ENCODE measurements around the gene ERVFRD-1. TPM values are rescaled to one million over a fixed set of nuclear protein-coding genes. Genes with fewer than 3 reads are reported as not detected.

The ERVFRD-1 gene
- total RNA-seq, 2 donors from 2014 or later: not detected

DNA sequence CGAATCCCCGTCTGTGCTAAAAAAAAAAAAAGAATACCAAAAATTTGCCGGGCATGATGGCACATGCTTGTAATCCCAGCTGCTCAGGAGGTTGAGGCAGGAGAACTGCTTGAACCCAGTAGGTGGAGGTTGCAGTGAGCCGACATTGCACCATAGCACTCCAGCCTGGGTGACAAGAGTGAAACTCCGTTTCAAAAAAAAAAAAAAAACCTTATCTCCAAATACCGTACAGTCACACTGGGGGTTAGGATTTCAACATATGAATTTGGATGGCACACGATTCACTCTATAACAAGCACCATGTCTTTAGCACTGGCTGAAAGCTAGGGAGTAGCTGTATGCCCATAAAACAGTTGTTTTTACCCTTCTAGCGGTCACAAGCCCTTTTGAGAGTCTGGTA is 14.0 kb downstream of the ERVFRD-1 start:
- H3K36me3 ChIP-seq: no peaks in the 10 kb centered on the region
- H3K4me1 ChIP-seq: peaks cover 0 to 16% of the 10 kb centered on the region in 2 donors
- no peaks in the 10 kb centered on the region for H3K27me3 ChIP-seq
- DNase-seq (ENCODE audit: low spot score): no peak
- no peak overlapping the region for H3K27ac ChIP-seq
- no peak overlapping the region for H3K4me3 ChIP-seq
- no peaks in the 10 kb centered on the region for H3K9me3 ChIP-seq
- TF ChIP-seq, protein P1, sequence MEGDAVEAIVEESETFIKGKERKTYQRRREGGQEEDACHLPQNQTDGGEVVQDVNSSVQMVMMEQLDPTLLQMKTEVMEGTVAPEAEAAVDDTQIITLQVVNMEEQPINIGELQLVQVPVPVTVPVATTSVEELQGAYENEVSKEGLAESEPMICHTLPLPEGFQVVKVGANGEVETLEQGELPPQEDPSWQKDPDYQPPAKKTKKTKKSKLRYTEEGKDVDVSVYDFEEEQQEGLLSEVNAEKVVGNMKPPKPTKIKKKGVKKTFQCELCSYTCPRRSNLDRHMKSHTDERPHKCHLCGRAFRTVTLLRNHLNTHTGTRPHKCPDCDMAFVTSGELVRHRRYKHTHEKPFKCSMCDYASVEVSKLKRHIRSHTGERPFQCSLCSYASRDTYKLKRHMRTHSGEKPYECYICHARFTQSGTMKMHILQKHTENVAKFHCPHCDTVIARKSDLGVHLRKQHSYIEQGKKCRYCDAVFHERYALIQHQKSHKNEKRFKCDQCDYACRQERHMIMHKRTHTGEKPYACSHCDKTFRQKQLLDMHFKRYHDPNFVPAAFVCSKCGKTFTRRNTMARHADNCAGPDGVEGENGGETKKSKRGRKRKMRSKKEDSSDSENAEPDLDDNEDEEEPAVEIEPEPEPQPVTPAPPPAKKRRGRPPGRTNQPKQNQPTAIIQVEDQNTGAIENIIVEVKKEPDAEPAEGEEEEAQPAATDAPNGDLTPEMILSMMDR (IDR thresholded peaks at IDR 0.05): no peak

DNA sequence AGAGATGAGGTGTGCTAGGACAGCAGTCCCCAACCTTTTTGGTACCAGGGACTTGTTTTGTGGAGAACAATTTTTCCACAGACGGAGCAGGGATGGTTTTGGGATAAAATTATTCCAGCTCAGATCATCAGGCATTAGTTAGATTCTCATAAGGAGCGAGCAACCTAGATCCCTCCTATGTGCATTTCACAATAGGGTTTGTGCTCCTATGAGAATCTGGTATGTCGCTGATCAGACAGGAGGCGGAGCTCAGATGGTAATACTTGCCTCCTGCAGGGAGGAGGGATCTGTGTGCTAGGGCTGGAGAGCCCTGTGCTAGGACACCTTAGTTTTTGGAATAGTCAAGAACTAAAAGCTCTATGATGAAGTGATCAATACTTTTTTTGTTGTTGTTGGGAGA is 15.4 kb downstream of the ERVFRD-1 start:
- DNase-seq (ENCODE audit: low spot score): no peak
- no peak overlapping the region for H3K4me3 ChIP-seq
- peaks cover 0 to 16% of the 10 kb centered on the region in 2 donors for H3K4me1 ChIP-seq
- no peaks in the 10 kb centered on the region for H3K36me3 ChIP-seq
- no peak overlapping the region for H3K27ac ChIP-seq
- no peaks in the 10 kb centered on the region for H3K27me3 ChIP-seq
- H3K9me3 ChIP-seq: no peaks in the 10 kb centered on the region
- TF ChIP-seq, protein P1 (IDR thresholded peaks at IDR 0.05): no peak

DNA sequence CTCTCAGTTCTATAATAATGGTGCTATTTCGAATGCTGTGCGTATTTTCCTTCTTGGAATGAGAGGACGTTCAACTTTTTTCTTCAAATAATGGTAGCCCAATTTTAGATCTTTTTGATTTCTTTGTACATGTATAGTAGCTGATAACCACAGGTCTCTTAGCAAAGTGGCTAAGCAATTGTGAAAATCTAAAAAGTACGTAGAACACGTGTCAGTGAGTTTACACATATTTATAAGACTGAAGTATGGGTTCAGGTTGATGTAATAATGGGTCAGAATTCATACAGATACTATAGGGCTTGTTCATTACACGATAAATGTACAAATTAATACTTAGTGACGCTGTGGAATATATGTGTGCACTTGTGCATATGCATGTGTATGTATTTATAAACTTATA is 16.6 kb downstream of the ERVFRD-1 start:
- Histone ChIP-seq H3K9me3 (no peaks in the 10 kb centered on the region), H3K27me3 (no peaks in the 10 kb centered on the region), H3K27ac (peak overlapping the region; percentile 97 to 98), H3K4me3 (peak overlapping the region; percentile 88 to 92), H3K4me1 (peaks cover 0 to 16% of the 10 kb centered on the region in 2 donors), H3K36me3 (no peaks in the 10 kb centered on the region)
- TF ChIP-seq, protein P1 (IDR thresholded peaks at IDR 0.05): no peak
- no peak for DNase-seq (ENCODE audit: low spot score)

DNA sequence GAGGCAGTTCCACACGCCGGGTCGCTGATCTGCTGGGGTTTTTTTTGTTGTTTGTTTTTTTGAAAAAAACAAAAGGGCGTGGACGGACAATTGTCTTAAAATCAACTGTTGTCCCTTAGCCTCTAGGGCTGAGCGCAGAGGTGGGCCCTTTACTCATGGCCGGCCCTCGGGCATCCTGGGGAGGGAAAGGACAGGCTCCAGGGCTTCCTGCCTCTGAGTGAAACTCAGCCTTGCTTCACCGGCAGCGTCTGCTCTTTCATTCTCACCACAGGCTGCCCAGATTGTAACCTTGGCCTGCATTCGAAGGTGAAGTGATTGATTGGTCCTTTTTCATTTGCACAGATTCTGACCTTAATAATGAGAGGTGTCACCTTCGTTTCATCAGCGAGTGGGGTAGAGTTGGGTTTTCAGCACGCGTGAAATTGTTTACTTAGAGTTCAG is 17.1 kb downstream of the ERVFRD-1 start:
- H3K27ac ChIP-seq: peak overlapping the region; percentile 97 to 98
- H3K4me1 ChIP-seq: peaks cover 0 to 16% of the 10 kb centered on the region in 2 donors
- TF ChIP-seq, protein P1 (IDR thresholded peaks at IDR 0.05): no peak
- H3K4me3 ChIP-seq: peak overlapping the region; percentile 88 to 92
- no peaks in the 10 kb centered on the region for H3K36me3 ChIP-seq
- H3K27me3 ChIP-seq: no peaks in the 10 kb centered on the region
- no peaks in the 10 kb centered on the region for H3K9me3 ChIP-seq
- DNase-seq (ENCODE audit: low spot score): peak; percentile 63

DNA sequence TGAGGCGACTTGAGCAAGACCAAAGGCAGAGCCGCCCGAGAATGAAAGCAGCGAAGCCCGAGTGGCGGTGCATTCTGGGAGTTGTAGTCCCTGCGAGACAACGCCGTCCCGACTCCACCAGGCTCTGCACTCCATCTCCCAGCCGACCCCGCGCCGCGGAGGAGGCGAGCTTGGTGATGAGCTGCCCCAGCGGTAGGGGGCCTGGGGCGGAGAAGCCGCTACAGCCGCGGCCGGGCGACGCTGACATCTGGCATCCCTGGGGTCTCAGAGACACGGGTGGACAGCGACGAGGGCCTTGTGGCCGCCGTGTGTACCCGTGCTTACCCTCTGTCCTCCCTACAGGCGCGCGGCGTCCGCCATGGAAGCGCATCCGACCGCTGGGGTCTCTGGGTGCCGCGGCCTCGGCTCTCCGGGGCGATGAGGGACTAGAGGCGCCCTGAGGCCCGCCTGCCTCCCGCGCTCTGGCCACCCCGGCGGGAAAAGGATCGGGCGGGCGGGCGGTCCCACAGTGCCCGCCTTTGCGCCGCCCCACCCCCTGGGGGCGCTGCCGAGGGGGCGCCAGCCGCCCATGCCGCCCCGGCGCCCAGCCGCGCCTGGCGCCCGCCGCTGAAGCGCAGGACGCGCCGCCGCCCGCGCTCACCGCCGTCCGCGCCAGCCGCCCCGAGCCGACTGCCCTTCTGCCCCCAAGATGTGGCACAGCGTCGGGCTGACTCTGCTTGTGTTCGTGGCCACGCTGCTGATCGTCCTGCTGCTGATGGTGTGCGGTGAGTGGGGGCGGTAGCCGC is 17.7 kb downstream of the ERVFRD-1 start, which contains the start of gene SMIM13:
Gene SMIM13, plus strand, starts transcription at position 209 of the 785 bp plus-strand sequence. Its CDS starts 480 bp downstream, at position 689.
- peaks cover 0 to 16% of the 10 kb centered on the region in 2 donors for H3K4me1 ChIP-seq
- no peaks in the 10 kb centered on the region for H3K27me3 ChIP-seq
- H3K4me3 ChIP-seq: peak within 1 kb of the TSS; percentile 88 to 92
- H3K27ac ChIP-seq: peak within 1 kb of the TSS; percentile 97 to 98
- TF ChIP-seq, protein P1 (IDR thresholded peaks at IDR 0.05): peak; percentile 66 to 72
- DNase-seq (ENCODE audit: low spot score): peak; percentile 98
- H3K9me3 ChIP-seq: no peaks in the 10 kb centered on the region
- H3K36me3 ChIP-seq: no peaks in the 10 kb centered on the region
